Measurements from ENCODE around the gene NBEA. TPM values are rescaled to one million over a fixed set of nuclear protein-coding genes. Genes with fewer than 3 reads are reported as not detected.

NBEA gene
- total RNA-seq, 4 donors from 2014 or later, result 0.34 to 10.3 (median 2.4) TPM

DNA sequence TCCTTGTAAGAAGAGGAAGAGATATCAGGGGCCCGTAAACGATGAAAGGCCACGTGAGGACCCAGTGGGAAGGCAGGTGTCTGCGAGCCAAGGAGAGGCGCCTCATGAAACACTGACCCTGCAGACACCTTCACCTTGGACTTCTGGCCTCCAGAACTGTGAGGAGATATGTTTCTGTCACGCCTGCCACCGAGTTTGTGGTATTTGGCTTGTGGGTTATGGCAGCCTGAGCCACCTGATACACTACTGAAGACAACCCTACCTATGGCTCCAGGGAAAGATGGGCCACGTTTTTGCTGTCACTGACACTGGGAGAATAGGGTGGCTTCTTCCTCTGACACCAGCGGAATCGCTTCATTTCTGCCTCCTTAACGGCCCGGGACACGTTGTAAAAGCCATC is 752.0 kb downstream of the NBEA start:
- Histone ChIP-seq H3K4me1 (no peaks in the 10 kb centered on the region), H3K36me3 (no peaks in the 10 kb centered on the region), H3K9me3 (no peaks in the 10 kb centered on the region), H3K27me3 (no peaks in the 10 kb centered on the region), H3K27ac (no peak overlapping the region), H3K4me3 (no peak overlapping the region)
- DNase-seq, result no peak
- intact Hi-C loops (cut with DNase I), result no loop called here
- no peak for TF ChIP-seq POLR2A (IDR thresholded peaks at IDR 0.05)
- TF ChIP-seq, protein P1, sequence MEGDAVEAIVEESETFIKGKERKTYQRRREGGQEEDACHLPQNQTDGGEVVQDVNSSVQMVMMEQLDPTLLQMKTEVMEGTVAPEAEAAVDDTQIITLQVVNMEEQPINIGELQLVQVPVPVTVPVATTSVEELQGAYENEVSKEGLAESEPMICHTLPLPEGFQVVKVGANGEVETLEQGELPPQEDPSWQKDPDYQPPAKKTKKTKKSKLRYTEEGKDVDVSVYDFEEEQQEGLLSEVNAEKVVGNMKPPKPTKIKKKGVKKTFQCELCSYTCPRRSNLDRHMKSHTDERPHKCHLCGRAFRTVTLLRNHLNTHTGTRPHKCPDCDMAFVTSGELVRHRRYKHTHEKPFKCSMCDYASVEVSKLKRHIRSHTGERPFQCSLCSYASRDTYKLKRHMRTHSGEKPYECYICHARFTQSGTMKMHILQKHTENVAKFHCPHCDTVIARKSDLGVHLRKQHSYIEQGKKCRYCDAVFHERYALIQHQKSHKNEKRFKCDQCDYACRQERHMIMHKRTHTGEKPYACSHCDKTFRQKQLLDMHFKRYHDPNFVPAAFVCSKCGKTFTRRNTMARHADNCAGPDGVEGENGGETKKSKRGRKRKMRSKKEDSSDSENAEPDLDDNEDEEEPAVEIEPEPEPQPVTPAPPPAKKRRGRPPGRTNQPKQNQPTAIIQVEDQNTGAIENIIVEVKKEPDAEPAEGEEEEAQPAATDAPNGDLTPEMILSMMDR (IDR thresholded peaks at IDR 0.05), result no peak
- 85 to 89% methylated on average over 13 of the region's 13 CpGs for WGBS, 2 donors

DNA sequence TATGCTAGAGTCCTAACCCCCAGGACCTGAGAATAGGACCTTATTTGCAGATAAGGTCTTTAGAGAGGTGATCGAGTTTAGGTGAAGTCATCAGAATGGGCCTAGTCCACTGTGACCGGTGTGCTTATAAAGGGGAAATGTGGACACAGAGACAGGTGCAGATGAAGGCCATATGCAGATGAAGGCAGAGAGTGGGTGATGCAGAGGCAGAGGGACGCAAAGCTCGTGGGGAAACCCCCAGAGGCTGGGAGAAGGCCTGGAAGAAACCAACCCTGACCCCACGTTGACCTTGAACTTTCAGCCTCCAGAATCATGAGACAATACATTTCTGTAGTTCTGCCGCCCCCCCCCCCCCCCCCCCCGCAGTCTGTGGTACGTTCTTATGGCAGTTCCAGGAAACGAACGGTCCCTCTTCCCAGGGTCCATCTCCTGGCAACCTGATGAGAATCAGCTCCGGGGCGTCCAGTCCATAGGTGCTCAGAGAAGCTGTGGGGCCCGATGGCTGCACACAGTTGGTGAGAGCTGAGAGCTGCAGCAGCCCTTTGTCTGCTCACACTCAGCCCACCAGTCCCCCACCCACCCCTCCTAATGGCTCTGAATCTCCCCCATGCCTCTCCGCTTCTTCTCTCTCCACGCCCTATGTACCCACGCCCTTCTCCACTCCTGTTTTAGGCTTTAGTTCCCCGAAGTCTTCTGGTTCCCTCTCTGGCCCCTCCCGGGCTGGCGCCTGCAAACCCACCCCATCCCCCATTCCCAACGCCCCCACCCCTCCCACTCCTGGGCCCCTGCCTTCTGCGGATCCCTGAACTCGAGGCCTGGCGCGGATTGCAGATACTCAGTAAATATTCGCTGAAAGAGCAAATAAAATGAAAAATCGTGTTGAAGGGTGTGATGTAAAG is 752.7 kb downstream of the NBEA start:
- WGBS, 2 donors, result 73 to 82% methylated on average over 9 to 25 of the region's 26 CpGs
- TF ChIP-seq POLR2A (IDR thresholded peaks at IDR 0.05), result no peak
- TF ChIP-seq, protein P1 (IDR thresholded peaks at IDR 0.05), result no peak
- no peak overlapping the region for H3K4me3 ChIP-seq
- DNase-seq, result no peak
- H3K36me3 ChIP-seq, result no peaks in the 10 kb centered on the region
- H3K27ac ChIP-seq, result no peak overlapping the region
- H3K9me3 ChIP-seq, result no peaks in the 10 kb centered on the region
- intact Hi-C loops (cut with DNase I), result no loop called here
- H3K27me3 ChIP-seq, result no peaks in the 10 kb centered on the region
- no peaks in the 10 kb centered on the region for H3K4me1 ChIP-seq

DNA sequence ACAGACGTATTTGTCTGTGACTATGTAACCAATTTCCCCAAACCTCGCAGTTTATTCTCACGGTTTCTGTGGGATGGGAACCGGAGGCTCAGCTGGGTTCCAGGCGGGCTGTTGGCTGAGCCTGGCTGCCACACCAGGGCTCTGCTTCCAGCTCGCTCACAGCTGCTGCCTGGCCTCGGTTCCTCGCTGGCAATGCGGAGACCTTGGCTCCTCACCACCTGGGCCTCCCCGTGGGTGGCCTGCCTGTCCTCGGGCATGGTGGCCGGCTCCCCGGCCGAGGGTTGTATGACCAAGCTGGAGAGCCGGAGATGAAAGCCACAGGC is 753.3 kb downstream of the NBEA start:
- DNase-seq, result no peak
- Histone ChIP-seq H3K4me1 (peaks cover 0 to 5% (median 0%) of the 10 kb centered on the region in 3 donors), H3K4me3 (no peak overlapping the region), H3K27ac (no peak overlapping the region), H3K9me3 (no peaks in the 10 kb centered on the region), H3K27me3 (no peaks in the 10 kb centered on the region), H3K36me3 (no peaks in the 10 kb centered on the region)
- 81% methylated on average over 5 of the region's 15 CpGs; no CpG with 5 or more reads in 1 of the 2 donors for WGBS, 2 donors
- intact Hi-C loops (cut with DNase I), result no loop called here
- TF ChIP-seq, protein P1 (IDR thresholded peaks at IDR 0.05), result no peak
- no peak for TF ChIP-seq POLR2A (IDR thresholded peaks at IDR 0.05)

DNA sequence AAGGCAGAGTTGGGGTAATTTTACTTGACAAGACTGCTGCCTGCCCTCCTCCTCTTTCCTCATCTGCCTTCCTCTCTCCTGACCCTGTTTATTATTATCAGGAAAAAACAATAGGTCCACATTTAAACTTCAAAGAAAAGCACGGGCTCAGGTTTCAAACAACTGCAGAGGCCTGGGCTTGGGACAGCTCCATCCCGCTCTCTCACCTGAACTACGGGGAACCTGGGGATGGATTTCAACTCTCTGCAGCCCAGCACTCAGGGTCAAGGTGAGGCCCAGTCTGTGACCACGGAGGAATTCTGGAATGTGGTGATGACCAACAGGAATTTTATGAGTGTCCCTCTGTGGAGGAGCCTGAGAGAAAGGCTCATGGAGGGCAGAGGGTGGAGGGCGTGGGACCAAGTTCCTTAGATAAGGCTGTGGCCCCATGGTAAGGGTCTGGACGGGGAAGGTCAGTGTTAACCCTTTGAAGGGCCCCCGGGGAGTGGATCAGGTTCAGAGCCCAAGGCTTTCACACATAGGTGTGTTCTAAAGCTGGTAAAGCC is 755.2 kb downstream of the NBEA start:
- WGBS, 2 donors, result 51 to 56% methylated on average over 6 to 7 of the region's 7 CpGs
- Histone ChIP-seq H3K36me3 (no peaks in the 10 kb centered on the region), H3K4me1 (peaks cover 0 to 8% (median 0%) of the 10 kb centered on the region in 3 donors), H3K27ac (no peak overlapping the region), H3K9me3 (no peaks in the 10 kb centered on the region), H3K4me3 (no peak overlapping the region), H3K27me3 (no peaks in the 10 kb centered on the region)
- TF ChIP-seq, protein P1 (IDR thresholded peaks at IDR 0.05), result no peak
- no peak for TF ChIP-seq POLR2A (IDR thresholded peaks at IDR 0.05)
- intact Hi-C loops (cut with DNase I), result no loop called here
- no peak for DNase-seq

DNA sequence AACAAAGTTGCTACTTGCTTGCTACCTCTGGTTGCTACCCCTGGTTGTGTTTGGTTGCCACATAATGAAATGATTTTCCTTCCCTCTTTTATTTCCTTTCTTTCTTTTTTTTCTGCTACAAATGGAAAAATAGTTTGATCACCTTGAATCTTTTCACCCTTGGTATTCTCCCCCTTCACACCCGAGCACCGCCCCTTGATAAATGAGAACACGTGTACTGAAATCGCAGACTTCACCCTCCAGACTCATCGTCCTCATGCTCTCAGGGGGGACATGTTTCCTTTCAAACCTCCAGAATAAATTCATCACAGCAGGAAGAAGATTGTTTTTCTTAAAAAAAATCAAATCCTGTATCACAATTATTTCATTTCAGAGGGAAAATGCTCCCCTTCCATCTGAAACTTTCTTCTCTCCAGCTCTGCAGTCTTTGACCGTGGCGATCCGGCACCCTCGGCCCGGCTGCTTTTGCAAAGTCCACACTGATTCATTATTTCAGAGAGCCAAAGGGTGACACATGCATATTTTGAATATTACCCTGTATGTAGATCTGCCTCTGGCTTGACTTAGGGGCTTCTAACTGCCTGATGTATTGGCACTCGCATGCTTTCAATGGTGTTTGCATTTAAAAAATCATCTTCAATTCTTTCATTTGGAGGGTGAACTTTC is 757.0 kb downstream of the NBEA start:
- intact Hi-C loops (cut with DNase I), result no loop called here
- no peak for DNase-seq
- peaks cover 0 to 8% (median 0%) of the 10 kb centered on the region in 3 donors for H3K4me1 ChIP-seq
- WGBS, 2 donors, result 61 to 69% methylated on average over 11 of the region's 11 CpGs
- H3K27ac ChIP-seq, result peak overlapping the region in 2 of 4 donors; percentile 49 to 67
- no peaks in the 10 kb centered on the region for H3K27me3 ChIP-seq
- TF ChIP-seq POLR2A (IDR thresholded peaks at IDR 0.05), result no peak
- TF ChIP-seq, protein P1 (IDR thresholded peaks at IDR 0.05), result no peak
- no peaks in the 10 kb centered on the region for H3K9me3 ChIP-seq
- no peaks in the 10 kb centered on the region for H3K36me3 ChIP-seq
- peak overlapping the region in 1 of 4 donors; percentile 38 for H3K4me3 ChIP-seq
